Common myeloid progenitor, CD34-positive (primary cell): Measurements from ENCODE around the gene NDP.

Source experiments
- CTCF ChIA-PET: fragments of 350-600 bp; sonication (Branson Sonifier 250); formaldehyde crosslinking; loops from one replicate; lab custom pipeline; 2021; ENCODE audit warnings: antibody characterized with exemption; lab: Charles Lee
- POLR2A ChIA-PET: fragments of 350-600 bp; sonication (Branson Sonifier 250); formaldehyde crosslinking; loops from one replicate; lab custom pipeline; 2021; ENCODE audit warnings: antibody characterized with exemption; lab: Charles Lee
- DNase-seq, 3 donors: peaks; one replicate each; pipeline versions ENCODE4 v3.0.0 to v3.0.0-alpha.2; 2013
- H3K27ac ChIP-seq, 2 experiments: 1 replicate in 1 of 2; 2 replicates in 1 of 2; pipeline ENCODE4 v1.7.0; 2013; ENCODE audit warnings: inconsistent platforms in 2 of 2, low read length in 2 of 2, mild to moderate bottlenecking in 2 of 2, low read depth in 1 of 2, moderate library complexity in 1 of 2; ENCODE audit not compliant: severe bottlenecking in 2 of 2, insufficient read depth in 1 of 2, poor library complexity in 1 of 2
- H3K27me3 ChIP-seq, 5 experiments: replicated peaks in 2 of 5; 1 replicate in 3 of 5; 2 replicates in 2 of 5; pipeline versions ENCODE4 v1.6.1 to v1.7.0; 2013; ENCODE audit warnings: low read length in 4 of 5, mild to moderate bottlenecking in 2 of 5, moderate library complexity in 2 of 5, inconsistent platforms in 1 of 5; ENCODE audit not compliant: insufficient read depth in 5 of 5, control insufficient read depth in 4 of 5
- H3K36me3 ChIP-seq, 4 experiments: 1 replicate in 2 of 4; 2 replicates in 2 of 4; pipeline versions ENCODE4 v1.6.1 to v1.7.0; 2013; ENCODE audit warnings: low read length in 3 of 4, control low read depth in 1 of 4, mild to moderate bottlenecking in 1 of 4; ENCODE audit not compliant: control insufficient read depth in 4 of 4, insufficient read depth in 4 of 4
- H3K4me1 ChIP-seq, 4 experiments: 1 replicate in 3 of 4; 2 replicates in 1 of 4; pipeline versions ENCODE4 v1.6.1 to v1.7.1; 2013; ENCODE audit warnings: low read length in 3 of 4, mild to moderate bottlenecking in 3 of 4, control low read depth in 1 of 4, inconsistent platforms in 1 of 4, moderate library complexity in 1 of 4; ENCODE audit not compliant: control insufficient read depth in 4 of 4, insufficient read depth in 4 of 4; ENCODE audit errors: control extremely low read depth in 1 of 4
- H3K4me3 ChIP-seq, 7 experiments: 1 replicate in 4 of 7; 2 replicates in 3 of 7; pipeline versions ENCODE4 v1.5.1 to v1.7.0; 2013; ENCODE audit warnings: mild to moderate bottlenecking in 7 of 7, low read length in 6 of 7, moderate library complexity in 6 of 7, inconsistent platforms in 2 of 7, low read depth in 2 of 7, control low read depth in 1 of 7; ENCODE audit not compliant: insufficient read depth in 4 of 7, control insufficient read depth in 1 of 7; ENCODE audit errors: extremely low read depth in 1 of 7
- H3K9me3 ChIP-seq, 5 experiments: 1 replicate in 4 of 5; 2 replicates in 1 of 5; pipeline versions ENCODE4 v1.6.1 to v1.7.1; 2013; ENCODE audit warnings: low read length in 4 of 5, mild to moderate bottlenecking in 2 of 5, inconsistent platforms in 1 of 5, low read depth in 1 of 5, moderate library complexity in 1 of 5; ENCODE audit not compliant: control insufficient read depth in 4 of 5, insufficient read depth in 2 of 5; ENCODE audit errors: control extremely low read depth in 1 of 5
- WGBS: methylation state at CpG from one replicate; pipeline ENCODE4 v1.1.5; 2013; ENCODE audit not compliant: insufficient coverage; 5-methylcytosine and 5-hydroxymethylcytosine counted together

The NDP gene

DNA sequence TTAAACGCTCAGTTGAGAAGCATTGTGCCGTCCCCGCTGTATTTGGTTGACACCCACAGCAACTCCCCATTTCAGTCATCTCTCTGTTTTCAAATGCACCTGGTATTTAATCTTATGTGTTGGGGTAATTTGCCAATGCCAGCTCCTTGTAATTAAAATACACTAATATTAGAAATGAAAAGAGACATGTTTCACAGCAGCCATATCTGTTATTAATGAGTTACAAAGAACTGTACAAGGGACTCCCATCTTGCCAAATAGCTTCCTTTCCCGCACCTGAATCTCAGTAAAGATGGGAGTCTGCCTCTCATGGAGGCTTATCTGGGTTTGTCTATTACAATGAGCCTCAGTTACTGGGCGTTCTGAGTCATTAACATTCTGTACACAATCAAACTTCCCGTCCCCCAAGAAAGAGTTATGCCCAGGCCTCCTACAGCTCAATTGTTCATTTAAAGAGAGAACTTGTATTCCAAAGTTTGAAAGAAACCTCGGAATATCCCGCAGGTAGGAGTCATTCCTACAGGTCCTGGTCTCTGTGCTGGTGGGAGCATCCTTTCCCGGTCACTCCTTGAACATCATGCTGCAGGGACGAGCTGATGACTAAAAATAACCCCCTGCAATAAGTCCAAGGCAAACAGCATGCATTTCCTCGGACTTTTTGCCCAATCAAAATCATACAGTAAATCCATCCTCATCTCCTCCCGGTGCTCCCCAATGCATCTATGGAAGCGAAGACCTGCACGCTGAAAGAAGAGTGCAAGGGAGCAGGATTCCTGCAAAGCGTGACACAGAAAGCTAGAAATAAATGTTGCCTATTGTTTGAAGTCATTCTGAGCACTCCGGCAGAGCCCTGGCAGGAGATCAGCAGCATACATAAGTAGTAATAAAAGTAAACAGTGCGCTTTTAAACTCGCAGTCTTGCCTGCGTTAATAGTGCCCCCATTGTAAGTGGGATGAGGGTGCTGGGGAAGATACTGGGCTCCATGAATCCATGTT is 926 bp downstream of the NDP start:
- Histone ChIP-seq H3K4me3 (no peak overlapping the region), H3K9me3 (no peaks in the 10 kb centered on the region), H3K36me3 (no peaks in the 10 kb centered on the region), H3K4me1 (peaks cover 0 to 10% (median 1%) of the 10 kb centered on the region in 4 experiments), H3K27ac (no peak overlapping the region), H3K27me3 (peaks cover 0 to 72% (median 8%) of the 10 kb centered on the region in 5 experiments)
- POLR2A ChIA-PET: no interaction called here
- no peak for DNase-seq
- WGBS: 43% methylated on average over 15 of the region's 19 CpGs
- CTCF ChIA-PET: interaction anchor here (0.8 kb wide), 1 partner anchor 56 kb away, joined by 3 read pairs; no protein-coding TSS in a partner anchor

- Histone ChIP-seq H3K27me3 (peaks cover 0 to 74% (median 8%) of the 10 kb centered on the region in 5 experiments), H3K36me3 (no peaks in the 10 kb centered on the region), H3K27ac (no peak overlapping the region), H3K4me3 (no peak overlapping the region), H3K4me1 (peaks cover 0 to 10% (median 1%) of the 10 kb centered on the region in 4 experiments), H3K9me3 (no peaks in the 10 kb centered on the region)
- ChIA-PET CTCF (interaction anchor here (1.2 kb wide), 1 partner anchor 12 kb away, joined by 3 read pairs; no protein-coding TSS in a partner anchor), POLR2A (no interaction called here)
- 68% methylated on average over 4 of the region's 5 CpGs for WGBS
- DNase-seq: no peak
Measured at GRCh38 chrX:43970528-43970927, 2.7 kb downstream of the NDP start.

DNA sequence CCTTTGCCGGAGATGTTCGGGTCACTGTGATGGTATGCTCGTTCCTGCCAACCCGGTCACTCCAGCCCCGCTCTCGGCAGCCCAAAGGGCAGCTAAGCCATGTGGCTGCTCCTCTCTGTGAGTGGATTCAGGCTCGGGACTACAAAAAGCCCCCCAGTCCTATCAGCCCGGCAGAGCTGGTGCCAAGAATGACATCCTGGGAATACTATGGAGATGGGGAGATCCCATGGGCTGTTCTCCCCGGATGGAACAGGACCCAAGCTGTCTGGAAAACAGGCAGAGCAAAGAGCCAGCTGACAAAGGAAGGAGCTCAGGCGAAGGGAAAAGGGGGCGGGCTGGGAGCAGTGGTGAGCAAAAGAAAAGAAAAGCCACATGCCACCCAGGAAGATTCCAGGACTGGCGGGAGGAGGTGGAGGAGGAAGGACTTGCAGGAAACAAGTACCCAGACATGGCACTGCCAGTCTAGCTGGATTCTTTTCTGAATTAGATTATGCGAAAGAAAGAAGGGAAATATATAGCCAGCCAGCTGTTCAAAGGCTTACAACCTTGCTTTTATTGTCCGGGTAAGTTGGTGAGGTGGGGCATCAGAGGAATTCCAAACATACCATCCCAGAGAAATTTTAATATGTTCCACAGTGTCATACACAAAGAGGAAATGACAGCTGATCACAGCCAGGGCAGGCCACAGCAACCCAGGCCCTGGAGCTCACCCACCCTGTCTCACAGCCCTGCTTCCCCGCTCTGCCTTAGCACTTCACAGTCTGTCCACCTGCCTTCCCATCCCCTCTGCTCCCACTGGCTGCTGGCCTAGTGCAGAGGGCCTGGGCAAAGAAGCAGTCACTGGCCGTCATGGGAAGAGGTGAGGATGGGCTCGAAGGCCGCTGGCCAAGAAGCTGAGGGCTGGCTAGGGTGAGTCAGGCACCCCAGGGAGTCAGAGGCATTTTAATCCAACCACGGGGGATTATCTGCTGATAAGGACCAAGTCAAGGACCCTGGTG is 3.4 kb downstream of the NDP start:
- POLR2A ChIA-PET: interaction anchor here (0.6 kb wide), 1 partner anchor 219 kb away, joined by 3 read pairs; no protein-coding TSS in a partner anchor

DNA sequence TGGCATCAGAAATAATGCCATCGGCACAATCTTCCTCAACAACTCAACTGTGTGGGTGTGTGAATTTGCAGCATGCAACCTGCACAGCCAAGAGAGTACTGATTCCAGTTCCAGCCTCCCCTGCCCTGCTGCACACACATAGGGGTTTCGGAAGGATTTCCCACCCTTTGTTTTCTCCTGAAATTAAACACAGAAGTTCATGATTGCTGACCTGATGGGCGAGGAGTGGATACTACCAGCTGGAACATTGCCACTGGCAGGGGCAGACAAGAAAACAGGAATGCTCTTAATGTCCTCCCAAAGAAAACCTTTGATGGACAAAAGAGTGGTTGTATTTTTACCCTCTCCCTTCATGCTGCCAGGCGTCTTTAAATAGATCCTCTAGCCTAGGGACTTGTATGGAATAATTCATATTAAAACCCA is 4.8 kb downstream of the NDP start:
- Histone ChIP-seq H3K27me3 (peaks cover 0 to 65% (median 8%) of the 10 kb centered on the region in 5 experiments), H3K4me3 (no peak overlapping the region), H3K27ac (no peak overlapping the region), H3K4me1 (peaks cover 0 to 5% (median under 1%) of the 10 kb centered on the region in 4 experiments), H3K9me3 (no peaks in the 10 kb centered on the region), H3K36me3 (no peaks in the 10 kb centered on the region)
- CTCF ChIA-PET: no interaction called here
- POLR2A ChIA-PET: no interaction called here
- no peak for DNase-seq
- WGBS: 88% methylated on average over 3 of the region's 4 CpGs

More for the DNA sequence above, 3.4 kb downstream of the NDP start:
- Histone ChIP-seq H3K9me3 (no peaks in the 10 kb centered on the region), H3K27ac (no peak overlapping the region), H3K4me3 (no peak overlapping the region), H3K36me3 (no peaks in the 10 kb centered on the region), H3K4me1 (peaks cover 0 to 10% (median 1%) of the 10 kb centered on the region in 4 experiments), H3K27me3 (peaks cover 0 to 70% (median 8%) of the 10 kb centered on the region in 5 experiments)
- CTCF ChIA-PET: interaction anchor here (0.8 to 1.2 kb wide), 2 partner anchors 11 to 12 kb away, joined by 3 read pairs; no protein-coding TSS in a partner anchor
- 67% methylated on average over 13 of the region's 19 CpGs for WGBS
- no peak for DNase-seq

DNA sequence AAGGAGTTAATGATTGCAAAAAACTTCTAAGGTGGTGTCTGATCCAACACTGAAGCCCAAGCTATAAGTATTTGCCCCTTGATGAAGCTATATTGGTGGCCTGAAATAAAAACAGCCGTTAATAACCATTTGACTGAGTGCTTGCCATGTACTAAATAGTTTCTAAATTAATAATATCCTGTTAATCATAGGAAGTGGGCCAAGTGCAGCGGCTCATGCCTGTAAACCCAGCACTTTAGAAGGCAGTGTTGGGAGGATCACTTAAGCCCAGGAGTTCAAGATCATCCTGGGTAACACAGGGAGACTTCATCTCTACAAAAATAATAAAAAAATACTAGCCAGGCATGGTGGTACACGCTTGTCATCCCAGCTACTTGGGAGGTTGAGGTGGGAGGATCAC is 8.3 kb downstream of the NDP start:
- Histone ChIP-seq H3K9me3 (no peaks in the 10 kb centered on the region), H3K4me3 (no peak overlapping the region), H3K27me3 (peaks cover 0 to 39% (median 0%) of the 10 kb centered on the region in 5 experiments), H3K4me1 (no peaks in the 10 kb centered on the region), H3K36me3 (no peaks in the 10 kb centered on the region), H3K27ac (no peak overlapping the region)
- no peak for DNase-seq
- POLR2A ChIA-PET: no interaction called here
- CTCF ChIA-PET: interaction anchor here (0.7 kb wide), 1 partner anchor 127 kb away, joined by 3 read pairs; no protein-coding TSS in a partner anchor
- WGBS: no CpG with 5 or more reads among the region's 3 CpGs

GRCh38 chrX:43963726-43964125 is 9.5 kb downstream of the NDP start:
- H3K4me1 ChIP-seq: no peaks in the 10 kb centered on the region
- H3K4me3 ChIP-seq: no peak overlapping the region
- H3K27me3 ChIP-seq: peaks cover 0 to 27% (median 0%) of the 10 kb centered on the region in 5 experiments
- H3K27ac ChIP-seq: no peak overlapping the region
- H3K9me3 ChIP-seq: no peaks in the 10 kb centered on the region
- ChIA-PET POLR2A (no interaction called here), CTCF (interaction anchor here (3.5 kb wide), 1 partner anchor 62 kb away, joined by 11 read pairs; no protein-coding TSS in a partner anchor)
- DNase-seq: no peak
- 94% methylated on average over 2 of the region's 3 CpGs for WGBS
- no peaks in the 10 kb centered on the region for H3K36me3 ChIP-seq
